Stimulated activated CD8-positive, alpha-beta memory T cell treated with anti-CD3 and anti-CD28 coated beads, Interleukin-7, amount 100 ng/mL, for 1 hour (primary cell): Measurements from ENCODE around the gene MYO7B.
"Not testable (repeated sequence)": the region's sequence is repeated elsewhere in the genome, so short reads cannot be mapped to it uniquely, and the experiment has no call there.

Experiments
- DNase-seq, 2 donors: peaks; one replicate each; pipeline ENCODE4 v3.0.0-alpha.2; 2020; ENCODE audit warnings: low read depth in 2 of 2

MYO7B gene

GRCh38 chr2:127523269-127523939 lies 12.1 kb upstream of the MYO7B start:
- no peak for DNase-seq

- DNase-seq = not testable (repeated sequence)
Measured at GRCh38 chr2:127524198-127524834, 11.2 kb upstream of the MYO7B start.

- no peak for DNase-seq
Measured at GRCh38 chr2:127525691-127526131, 9.8 kb upstream of the MYO7B start.

- peak; percentile 77 to 86 for DNase-seq
Measured at GRCh38 chr2:127526132-127527000, 9.1 kb upstream of the MYO7B start, which contains the start of gene IWS1. TSS of gene IWS1 (minus strand) at chr2:127526489. CDS start at chr2:127526208, 281 bp downstream.

- DNase-seq = peak in 1 of 2 donors; percentile 7
Measured at GRCh38 chr2:127527001-127527804, 8.3 kb upstream of the MYO7B start.

- no peak for DNase-seq
Measured at GRCh38 chr2:127528487-127528886, 7.0 kb upstream of the MYO7B start.

- DNase-seq = not testable (repeated sequence)
Measured at GRCh38 chr2:127529416-127529815, 6.1 kb upstream of the MYO7B start.

GRCh38 chr2:127530245-127531140 lies 5.0 kb upstream of the MYO7B start:
- no peak for DNase-seq

GRCh38 chr2:127531221-127531648 lies 4.2 kb upstream of the MYO7B start:
- no peak for DNase-seq

GRCh38 chr2:127532296-127532695 lies 3.2 kb upstream of the MYO7B start:
- DNase-seq = no peak

GRCh38 chr2:127535918-127536317 lies 435 bp downstream of the MYO7B start:
- no peak for DNase-seq

- no peak for DNase-seq
Measured at GRCh38 chr2:127536707-127537541, 1.4 kb downstream of the MYO7B start.

GRCh38 chr2:127537644-127538043 lies 2.2 kb downstream of the MYO7B start:
- DNase-seq = no peak

GRCh38 chr2:127541809-127542208 lies 6.3 kb downstream of the MYO7B start:
- no peak for DNase-seq

- DNase-seq = no peak
Measured at GRCh38 chr2:127542231-127542630, 6.7 kb downstream of the MYO7B start.

GRCh38 chr2:127543013-127543501 lies 7.6 kb downstream of the MYO7B start:
- DNase-seq = not testable (repeated sequence)

GRCh38 chr2:127545189-127545588 lies 9.7 kb downstream of the MYO7B start:
- DNase-seq = no peak

GRCh38 chr2:127545796-127546195 lies 10.3 kb downstream of the MYO7B start:
- no peak for DNase-seq

GRCh38 chr2:127546797-127547196 lies 11.3 kb downstream of the MYO7B start:
- DNase-seq = no peak
